Measurements from ENCODE around the gene P4HA2. TPM values are rescaled to one million over a fixed set of nuclear protein-coding genes. Genes with fewer than 3 reads are reported as not detected.

The P4HA2 gene
- total RNA-seq, 1 donor from 2014 or later, result 104 TPM

- no peak for DNase-seq (ENCODE audit: extremely low spot score, unreplicated experiment)
- Mint-ChIP-seq H3K27me3 (ENCODE audit: unreplicated experiment) (no peaks in the 10 kb centered on the region), H3K9me3 (ENCODE audit: unreplicated experiment) (no peaks in the 10 kb centered on the region), H3K36me3 (ENCODE audit: unreplicated experiment) (no peaks in the 10 kb centered on the region), H3K4me1 (ENCODE audit: unreplicated experiment) (peaks cover 49% of the 10 kb centered on the region), H3K27ac (ENCODE audit: unreplicated experiment) (peak overlapping the region; percentile 89), H3K4me3 (ENCODE audit: unreplicated experiment) (peak overlapping the region; percentile 81)
- peak; percentile 14 for TF ChIP-seq CTCF (IDR thresholded peaks at IDR 0.05)
Measured at GRCh38 chr5:132227235-132227484, 493 bp downstream of the P4HA2 start.

- Mint-ChIP-seq H3K4me1 (ENCODE audit: unreplicated experiment) (peaks cover 54% of the 10 kb centered on the region), H3K27me3 (ENCODE audit: unreplicated experiment) (no peaks in the 10 kb centered on the region), H3K27ac (ENCODE audit: unreplicated experiment) (peak overlapping the region; percentile 89), H3K36me3 (ENCODE audit: unreplicated experiment) (no peaks in the 10 kb centered on the region), H3K4me3 (ENCODE audit: unreplicated experiment) (peak overlapping the region; percentile 81), H3K9me3 (ENCODE audit: unreplicated experiment) (no peaks in the 10 kb centered on the region)
- no peak for TF ChIP-seq CTCF (IDR thresholded peaks at IDR 0.05)
- no peak for DNase-seq (ENCODE audit: extremely low spot score, unreplicated experiment)
Measured at GRCh38 chr5:132226516-132227234, 978 bp downstream of the P4HA2 start.

- TF ChIP-seq CTCF (IDR thresholded peaks at IDR 0.05), result no peak
- H3K4me3 Mint-ChIP-seq (ENCODE audit: unreplicated experiment), result peak overlapping the region; percentile 81
- H3K27me3 Mint-ChIP-seq (ENCODE audit: unreplicated experiment), result no peaks in the 10 kb centered on the region
- H3K27ac Mint-ChIP-seq (ENCODE audit: unreplicated experiment), result peak overlapping the region; percentile 89
- H3K36me3 Mint-ChIP-seq (ENCODE audit: unreplicated experiment), result no peaks in the 10 kb centered on the region
- H3K9me3 Mint-ChIP-seq (ENCODE audit: unreplicated experiment), result no peaks in the 10 kb centered on the region
- no peak for DNase-seq (ENCODE audit: extremely low spot score, unreplicated experiment)
- peaks cover 60% of the 10 kb centered on the region for H3K4me1 Mint-ChIP-seq (ENCODE audit: unreplicated experiment)
Measured at GRCh38 chr5:132225165-132226032, 2.3 kb downstream of the P4HA2 start.

GRCh38 chr5:132224716-132225115 lies 2.9 kb downstream of the P4HA2 start:
- TF ChIP-seq CTCF (IDR thresholded peaks at IDR 0.05), result no peak
- Mint-ChIP-seq H3K4me1 (ENCODE audit: unreplicated experiment) (peaks cover 65% of the 10 kb centered on the region), H3K4me3 (ENCODE audit: unreplicated experiment) (peak overlapping the region; percentile 1), H3K27me3 (ENCODE audit: unreplicated experiment) (no peaks in the 10 kb centered on the region), H3K36me3 (ENCODE audit: unreplicated experiment) (no peaks in the 10 kb centered on the region), H3K9me3 (ENCODE audit: unreplicated experiment) (no peaks in the 10 kb centered on the region), H3K27ac (ENCODE audit: unreplicated experiment) (peak overlapping the region; percentile 89)
- no peak for DNase-seq (ENCODE audit: extremely low spot score, unreplicated experiment)

GRCh38 chr5:132223861-132224260 lies 3.8 kb downstream of the P4HA2 start:
- H3K4me3 Mint-ChIP-seq (ENCODE audit: unreplicated experiment), result no peak overlapping the region
- no peak for DNase-seq (ENCODE audit: extremely low spot score, unreplicated experiment)
- no peaks in the 10 kb centered on the region for H3K36me3 Mint-ChIP-seq (ENCODE audit: unreplicated experiment)
- TF ChIP-seq CTCF (IDR thresholded peaks at IDR 0.05), result no peak
- H3K9me3 Mint-ChIP-seq (ENCODE audit: unreplicated experiment), result no peaks in the 10 kb centered on the region
- H3K27me3 Mint-ChIP-seq (ENCODE audit: unreplicated experiment), result no peaks in the 10 kb centered on the region
- H3K27ac Mint-ChIP-seq (ENCODE audit: unreplicated experiment), result peak overlapping the region; percentile 89
- H3K4me1 Mint-ChIP-seq (ENCODE audit: unreplicated experiment), result peaks cover 67% of the 10 kb centered on the region

Measured in osteocyte (in vitro differentiated cells).